Neuronal stem cell (in vitro differentiated cells): ENCODE data around the gene MYEOV.

Source experiments
- DNase-seq: peaks from one replicate; pipeline ENCODE4 v3.0.0-alpha.2; 2013; ENCODE audit warnings: low spot score
- H2AFZ ChIP-seq: one replicate; pipeline ENCODE4 v1.6.1; 2013; ENCODE audit warnings: mild to moderate bottlenecking, low read length, inconsistent platforms
- H2AK5ac ChIP-seq: 2 replicates; pipeline ENCODE4 v1.6.1; 2013; ENCODE audit warnings: low read depth, mild to moderate bottlenecking, inconsistent platforms, low read length, moderate library complexity, mixed read lengths
- H2BK120ac ChIP-seq: 2 replicates; pipeline ENCODE4 v1.6.1; 2013; ENCODE audit warnings: low read depth, mild to moderate bottlenecking, inconsistent platforms, low read length, moderate library complexity, mixed read lengths
- H2BK12ac ChIP-seq: one replicate; pipeline ENCODE4 v1.6.1; 2013; ENCODE audit warnings: low read length, inconsistent platforms
- H2BK15ac ChIP-seq: 2 replicates; pipeline ENCODE4 v1.6.1; 2013; ENCODE audit warnings: mild to moderate bottlenecking, low read length, inconsistent platforms, mixed read lengths
- H2BK5ac ChIP-seq: one replicate; pipeline ENCODE4 v1.6.1; 2013; ENCODE audit warnings: inconsistent platforms, mild to moderate bottlenecking, low read length, moderate library complexity
- H3K14ac ChIP-seq: one replicate; pipeline ENCODE4 v1.6.1; 2013; ENCODE audit warnings: low read length, inconsistent platforms
- H3K18ac ChIP-seq: 2 replicates; pipeline ENCODE4 v1.6.1; 2013; ENCODE audit warnings: low read length, inconsistent platforms
- H3K23ac ChIP-seq: 2 replicates; pipeline ENCODE4 v1.6.1; 2013; ENCODE audit warnings: low read depth, mild to moderate bottlenecking, mixed read lengths, low read length, inconsistent platforms; ENCODE audit not compliant: poor library complexity
- H3K27ac ChIP-seq: replicated peaks from 3 replicates; pipeline ENCODE4 v1.5.1; 2013; ENCODE audit warnings: low read length, inconsistent platforms
- H3K27me3 ChIP-seq, 3 experiments: 2 replicates each; pipeline ENCODE4 v1.6.1; 2013; ENCODE audit warnings: low read length in 3 of 3, mild to moderate bottlenecking in 2 of 3, inconsistent platforms in 1 of 3, low read depth in 1 of 3, mixed read lengths in 1 of 3, moderate library complexity in 1 of 3; ENCODE audit not compliant: control insufficient read depth in 3 of 3, insufficient read depth in 3 of 3
- H3K36me3 ChIP-seq, 2 donors: replicated peaks in 1 of 2; 2 replicates each; pipeline ENCODE4 v1.6.1; 2013; ENCODE audit warnings: low read length in 2 of 2; ENCODE audit not compliant: control insufficient read depth in 2 of 2, insufficient read depth in 2 of 2
- H3K4ac ChIP-seq: 2 replicates; pipeline ENCODE4 v1.6.1; 2013; ENCODE audit warnings: inconsistent platforms, mild to moderate bottlenecking, low read length, moderate library complexity
- H3K4me1 ChIP-seq, 2 donors: 1 replicate in 1 of 2; 2 replicates in 1 of 2; pipeline ENCODE4 v1.6.1; 2013; ENCODE audit warnings: low read length in 2 of 2, low read depth in 1 of 2; ENCODE audit not compliant: control insufficient read depth in 2 of 2, insufficient read depth in 1 of 2
- H3K4me2 ChIP-seq: one replicate; pipeline ENCODE4 v1.6.1; 2013; ENCODE audit warnings: mild to moderate bottlenecking, low read length, inconsistent platforms; ENCODE audit not compliant: insufficient read depth, poor library complexity, severe bottlenecking
- H3K4me3 ChIP-seq, 2 donors: 2 replicates each; pipeline ENCODE4 v1.5.1; 2013; ENCODE audit warnings: low read length in 2 of 2, mild to moderate bottlenecking in 2 of 2, inconsistent platforms in 1 of 2, moderate library complexity in 1 of 2
- H3K79me1 ChIP-seq: one replicate; pipeline ENCODE4 v1.6.1; 2013; ENCODE audit warnings: low read depth, mild to moderate bottlenecking, inconsistent platforms, low read length, moderate library complexity
- H3K9ac ChIP-seq: one replicate; pipeline ENCODE4 v1.6.1; 2013; ENCODE audit warnings: mild to moderate bottlenecking, low read depth, low read length, inconsistent platforms; ENCODE audit not compliant: poor library complexity
- H3K9me3 ChIP-seq, 2 donors: replicated peaks in 1 of 2; 2 replicates each; pipeline versions ENCODE3 to v1.6.1; 2013; ENCODE audit warnings: low read length in 2 of 2, mild to moderate bottlenecking in 2 of 2, inconsistent platforms in 1 of 2, low read depth in 1 of 2, mixed read lengths in 1 of 2, moderate library complexity in 1 of 2; ENCODE audit not compliant: control insufficient read depth in 2 of 2, insufficient read depth in 1 of 2
- H4K8ac ChIP-seq: one replicate; pipeline ENCODE4 v1.6.1; 2013; ENCODE audit warnings: low read depth, mild to moderate bottlenecking, inconsistent platforms, low read length, moderate library complexity
- H4K91ac ChIP-seq: one replicate; pipeline ENCODE4 v1.6.1; 2013; ENCODE audit warnings: low read length, low read depth, mild to moderate bottlenecking, inconsistent platforms; ENCODE audit not compliant: poor library complexity
- WGBS, 2 donors: extraction: QIAGEN DNeasy Blood & Tissue Kit; methylation state at CpG; one replicate each; pipeline ENCODE4 v1.1.7; 2013; ENCODE audit warnings: missing lambda C conversion rate in 2 of 2, mixed read lengths in 1 of 2; ENCODE audit not compliant: insufficient read length in 2 of 2, insufficient replicate concordance in 1 of 2; ENCODE audit errors: extremely low coverage in 2 of 2; 5-methylcytosine and 5-hydroxymethylcytosine counted together

Gene MYEOV

GRCh38 chr11:69299023-69299461 lies 5.1 kb downstream of the MYEOV start:
- no CpG with 5 or more reads among the region's 11 CpGs for WGBS, 2 donors
- peak overlapping the region; percentile 73 for H2BK12ac ChIP-seq
- no peaks in the 10 kb centered on the region for H3K9me3 ChIP-seq
- H3K18ac ChIP-seq: peak overlapping the region; percentile 54
- no peak for DNase-seq
- H3K4me1 ChIP-seq: peaks cover 10 to 14% of the 10 kb centered on the region in 2 donors
- H3K4me2 ChIP-seq: no peak overlapping the region
- no peaks in the 10 kb centered on the region for H3K79me1 ChIP-seq
- no peak overlapping the region for H3K27ac ChIP-seq
- H2AFZ ChIP-seq: peak overlapping the region; percentile 56
- no peak overlapping the region for H2BK120ac ChIP-seq
- no peak overlapping the region for H3K23ac ChIP-seq
- H3K36me3 ChIP-seq: no peaks in the 10 kb centered on the region
- H3K4ac ChIP-seq: no peak overlapping the region
- peak overlapping the region; percentile 69 for H2BK15ac ChIP-seq
- H3K14ac ChIP-seq: peak overlapping the region; percentile 77
- peaks cover 0 to 2% (median 2%) of the 10 kb centered on the region in 3 experiments for H3K27me3 ChIP-seq
- H2AK5ac ChIP-seq: peak overlapping the region; percentile 82
- H2BK5ac ChIP-seq: peak overlapping the region; percentile 17
- no peak overlapping the region for H4K91ac ChIP-seq
- peak overlapping the region; percentile 24 for H3K9ac ChIP-seq
- no peak overlapping the region for H4K8ac ChIP-seq
- no peak overlapping the region for H3K4me3 ChIP-seq

- H3K14ac ChIP-seq: peak overlapping the region; percentile 9
- H3K79me1 ChIP-seq: no peaks in the 10 kb centered on the region
- peaks cover 10 to 14% of the 10 kb centered on the region in 2 donors for H3K4me1 ChIP-seq
- no CpG with 5 or more reads among the region's 8 CpGs for WGBS, 2 donors
- H2BK120ac ChIP-seq: no peak overlapping the region
- peak overlapping the region; percentile 82 for H2AK5ac ChIP-seq
- H4K8ac ChIP-seq: no peak overlapping the region
- H3K27me3 ChIP-seq: peaks cover 0 to 2% (median 2%) of the 10 kb centered on the region in 3 experiments
- no peak overlapping the region for H3K23ac ChIP-seq
- no peak for DNase-seq
- no peak overlapping the region for H3K27ac ChIP-seq
- H2BK5ac ChIP-seq: peak overlapping the region; percentile 17
- no peak overlapping the region for H3K4me3 ChIP-seq
- H4K91ac ChIP-seq: no peak overlapping the region
- H3K18ac ChIP-seq: peak overlapping the region; percentile 9
- no peaks in the 10 kb centered on the region for H3K9me3 ChIP-seq
- H3K4ac ChIP-seq: no peak overlapping the region
- H2BK12ac ChIP-seq: peak overlapping the region; percentile 73
- H2AFZ ChIP-seq: no peak overlapping the region
- H3K9ac ChIP-seq: peak overlapping the region; percentile 1
- H2BK15ac ChIP-seq: peak overlapping the region; percentile 69
- no peak overlapping the region for H3K4me2 ChIP-seq
- no peaks in the 10 kb centered on the region for H3K36me3 ChIP-seq
Measured at GRCh38 chr11:69299572-69299971, 5.6 kb downstream of the MYEOV start.

- Histone ChIP-seq H3K27ac (no peak overlapping the region), H3K79me1 (no peaks in the 10 kb centered on the region), H3K4me2 (no peak overlapping the region), H2BK15ac (peak overlapping the region; percentile 69), H4K8ac (no peak overlapping the region), H2BK120ac (no peak overlapping the region), H2AK5ac (peak overlapping the region; percentile 82), H2BK5ac (no peak overlapping the region), H3K4me1 (peaks cover 10 to 12% of the 10 kb centered on the region in 2 donors), H2BK12ac (peak overlapping the region; percentile 76), H3K4me3 (no peak overlapping the region), H3K36me3 (no peaks in the 10 kb centered on the region), H3K9me3 (no peaks in the 10 kb centered on the region), H2AFZ (no peak overlapping the region), H4K91ac (no peak overlapping the region), H3K9ac (no peak overlapping the region), H3K23ac (no peak overlapping the region), H3K4ac (no peak overlapping the region), H3K14ac (no peak overlapping the region), H3K27me3 (peaks cover 0 to 2% (median 2%) of the 10 kb centered on the region in 3 experiments), H3K18ac (peak overlapping the region; percentile 9)
- 100% methylated on average over 1 to 2 of the region's 11 CpGs for WGBS, 2 donors
- DNase-seq: no peak
Measured at GRCh38 chr11:69300120-69301060, 6.4 kb downstream of the MYEOV start.

GRCh38 chr11:69301081-69301454 lies 7.1 kb downstream of the MYEOV start:
- no peak overlapping the region for H2BK12ac ChIP-seq
- no peak overlapping the region for H4K91ac ChIP-seq
- H2AFZ ChIP-seq: no peak overlapping the region
- H2BK120ac ChIP-seq: no peak overlapping the region
- H3K79me1 ChIP-seq: no peaks in the 10 kb centered on the region
- H3K4me2 ChIP-seq: no peak overlapping the region
- no peak for DNase-seq
- peaks cover 0 to 2% (median 2%) of the 10 kb centered on the region in 3 experiments for H3K27me3 ChIP-seq
- no peak overlapping the region for H3K23ac ChIP-seq
- H3K9ac ChIP-seq: no peak overlapping the region
- no peak overlapping the region for H3K18ac ChIP-seq
- no peak overlapping the region for H2BK5ac ChIP-seq
- no peak overlapping the region for H4K8ac ChIP-seq
- H3K14ac ChIP-seq: no peak overlapping the region
- H3K4me3 ChIP-seq: no peak overlapping the region
- H3K4ac ChIP-seq: no peak overlapping the region
- H2AK5ac ChIP-seq: no peak overlapping the region
- H3K36me3 ChIP-seq: no peaks in the 10 kb centered on the region
- no peak overlapping the region for H3K27ac ChIP-seq
- no CpG with 5 or more reads among the region's 11 CpGs for WGBS, 2 donors
- H3K9me3 ChIP-seq: no peaks in the 10 kb centered on the region
- H2BK15ac ChIP-seq: no peak overlapping the region
- H3K4me1 ChIP-seq: peaks cover 10 to 12% of the 10 kb centered on the region in 2 donors
